Epithelial cell of esophagus (primary cell): ENCODE results near the gene PRXL2A.

ENCODE experiments used
- DNase-seq: peaks from one replicate; pipeline ENCODE4 v3.0.0; 2010; ENCODE audit warnings: low read depth
- H3K4me3 ChIP-seq: 2 replicates; pipeline ENCODE4 v1.5.1; 2011; ENCODE audit warnings: mild to moderate bottlenecking, low read length, control low read depth
- TF ChIP-seq, protein P1 (sequence below): IDR thresholded peaks from 2 replicates; pipeline ENCODE4 v1.5.1; 2011; ENCODE audit warnings: low read depth, mild to moderate bottlenecking, low read length, control low read depth, inconsistent platforms; ENCODE audit not compliant: insufficient read depth; ENCODE audit errors: missing control alignments

Gene PRXL2A

DNA sequence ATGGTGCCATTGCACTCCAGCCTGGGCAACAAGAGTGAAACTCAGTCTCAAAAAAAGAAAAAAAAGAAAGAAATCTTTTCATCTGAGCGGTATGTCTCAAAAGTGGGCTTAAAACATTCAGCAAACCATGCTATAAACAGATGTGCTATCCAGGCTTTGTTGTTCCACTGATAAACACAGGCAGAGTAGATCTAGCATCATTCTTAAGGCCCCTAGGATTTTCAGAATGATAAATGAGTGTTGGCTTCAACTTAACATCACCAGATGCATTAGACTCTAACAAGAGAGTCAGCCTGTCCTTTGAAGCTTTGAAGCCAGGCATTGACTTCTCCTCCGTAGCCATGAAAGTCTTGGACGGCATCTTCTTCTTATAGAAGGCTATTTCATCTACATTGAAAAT, 28.6 kb upstream of the PRXL2A start:
- no peak for DNase-seq
- H3K4me3 ChIP-seq, result no peak overlapping the region
- TF ChIP-seq, protein P1, sequence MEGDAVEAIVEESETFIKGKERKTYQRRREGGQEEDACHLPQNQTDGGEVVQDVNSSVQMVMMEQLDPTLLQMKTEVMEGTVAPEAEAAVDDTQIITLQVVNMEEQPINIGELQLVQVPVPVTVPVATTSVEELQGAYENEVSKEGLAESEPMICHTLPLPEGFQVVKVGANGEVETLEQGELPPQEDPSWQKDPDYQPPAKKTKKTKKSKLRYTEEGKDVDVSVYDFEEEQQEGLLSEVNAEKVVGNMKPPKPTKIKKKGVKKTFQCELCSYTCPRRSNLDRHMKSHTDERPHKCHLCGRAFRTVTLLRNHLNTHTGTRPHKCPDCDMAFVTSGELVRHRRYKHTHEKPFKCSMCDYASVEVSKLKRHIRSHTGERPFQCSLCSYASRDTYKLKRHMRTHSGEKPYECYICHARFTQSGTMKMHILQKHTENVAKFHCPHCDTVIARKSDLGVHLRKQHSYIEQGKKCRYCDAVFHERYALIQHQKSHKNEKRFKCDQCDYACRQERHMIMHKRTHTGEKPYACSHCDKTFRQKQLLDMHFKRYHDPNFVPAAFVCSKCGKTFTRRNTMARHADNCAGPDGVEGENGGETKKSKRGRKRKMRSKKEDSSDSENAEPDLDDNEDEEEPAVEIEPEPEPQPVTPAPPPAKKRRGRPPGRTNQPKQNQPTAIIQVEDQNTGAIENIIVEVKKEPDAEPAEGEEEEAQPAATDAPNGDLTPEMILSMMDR, result no peak

DNA sequence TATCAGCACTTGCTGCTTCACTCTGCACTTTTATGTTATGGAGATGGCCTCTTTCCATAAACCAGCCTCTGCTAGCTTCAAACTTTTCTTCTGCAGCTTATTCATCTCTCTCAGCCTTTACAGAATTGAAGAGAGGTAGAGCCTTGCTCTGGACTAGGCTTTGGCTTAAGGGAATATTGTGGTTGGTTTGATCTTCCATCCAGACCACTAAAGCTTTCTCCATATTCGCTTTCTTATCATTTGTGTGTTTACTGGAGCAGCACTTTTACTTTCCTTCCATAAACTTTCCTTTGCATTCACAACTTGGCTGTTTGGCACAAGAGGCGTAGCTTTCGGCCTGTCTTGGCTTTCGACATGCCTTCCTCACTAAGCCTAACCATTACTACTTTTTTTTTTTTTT, 28.2 kb upstream of the PRXL2A start:
- H3K4me3 ChIP-seq, result no peak overlapping the region
- no peak for DNase-seq
- TF ChIP-seq, protein P1, result no peak

DNA sequence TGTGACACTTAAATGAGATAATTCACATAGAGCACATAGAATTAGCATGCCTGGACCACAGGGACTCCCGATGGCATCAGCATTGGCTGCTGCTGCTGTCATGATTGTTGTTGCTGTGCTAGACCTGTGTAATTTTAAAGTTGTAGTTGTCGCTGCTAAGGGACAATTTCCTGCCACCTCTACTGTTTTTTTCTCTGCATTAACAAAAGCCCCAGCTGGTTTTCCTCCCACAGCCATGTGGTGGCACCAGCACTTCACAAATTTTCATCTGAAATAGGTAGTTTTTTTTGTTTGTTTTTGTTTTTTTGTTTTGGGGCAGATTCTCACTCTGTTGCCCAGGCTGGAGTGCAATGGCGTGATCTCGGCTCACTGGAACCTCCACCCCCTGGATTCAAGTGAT, 25.4 kb upstream of the PRXL2A start:
- TF ChIP-seq, protein P1, result peak; percentile 77

DNA sequence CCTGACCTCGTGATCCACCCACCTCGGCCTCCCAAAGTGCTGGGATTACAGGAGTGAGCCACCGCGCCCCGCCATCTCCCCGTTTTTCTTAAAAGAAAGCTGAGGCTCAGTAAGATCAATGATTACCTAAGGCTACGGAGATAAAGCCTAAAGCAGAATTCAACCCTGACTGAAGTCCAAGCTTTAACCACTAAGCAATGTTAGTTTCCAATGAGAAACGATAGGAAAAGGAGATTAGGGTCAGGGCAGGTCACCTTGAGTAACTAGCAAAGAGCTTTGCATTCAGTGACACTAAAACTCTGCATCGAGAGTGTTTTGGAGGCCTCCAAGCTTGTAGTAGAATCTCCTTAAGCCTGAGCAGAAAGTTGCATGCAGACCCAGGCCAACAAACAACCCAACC, 17.6 kb upstream of the PRXL2A start:
- TF ChIP-seq, protein P1, result no peak
- DNase-seq, result no peak
- no peak overlapping the region for H3K4me3 ChIP-seq

More for the DNA sequence above, 25.4 kb upstream of the PRXL2A start:
- DNase-seq, result peak; percentile 54
- no peak overlapping the region for H3K4me3 ChIP-seq

DNA sequence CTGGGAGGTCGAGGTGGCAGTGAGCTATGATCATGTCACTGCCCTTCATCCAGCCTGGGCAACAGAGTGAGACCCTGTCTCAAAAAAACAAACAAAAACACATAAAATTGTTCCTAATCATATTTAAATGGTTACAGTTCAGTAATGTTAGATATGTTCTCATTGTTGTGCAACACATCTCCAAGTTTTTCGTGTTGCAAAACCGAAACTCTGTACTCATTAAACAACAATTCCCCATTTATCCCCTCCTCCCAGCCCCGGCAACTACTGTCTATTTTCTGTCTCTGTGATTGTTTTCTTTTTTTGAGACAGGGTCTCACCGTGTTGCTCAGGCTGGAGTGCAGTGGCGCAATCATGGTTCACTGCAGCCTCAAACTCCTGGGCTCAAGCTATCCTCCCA, 16.1 kb upstream of the PRXL2A start:
- TF ChIP-seq, protein P1, result no peak
- no peak overlapping the region for H3K4me3 ChIP-seq
- peak; percentile 71 for DNase-seq

DNA sequence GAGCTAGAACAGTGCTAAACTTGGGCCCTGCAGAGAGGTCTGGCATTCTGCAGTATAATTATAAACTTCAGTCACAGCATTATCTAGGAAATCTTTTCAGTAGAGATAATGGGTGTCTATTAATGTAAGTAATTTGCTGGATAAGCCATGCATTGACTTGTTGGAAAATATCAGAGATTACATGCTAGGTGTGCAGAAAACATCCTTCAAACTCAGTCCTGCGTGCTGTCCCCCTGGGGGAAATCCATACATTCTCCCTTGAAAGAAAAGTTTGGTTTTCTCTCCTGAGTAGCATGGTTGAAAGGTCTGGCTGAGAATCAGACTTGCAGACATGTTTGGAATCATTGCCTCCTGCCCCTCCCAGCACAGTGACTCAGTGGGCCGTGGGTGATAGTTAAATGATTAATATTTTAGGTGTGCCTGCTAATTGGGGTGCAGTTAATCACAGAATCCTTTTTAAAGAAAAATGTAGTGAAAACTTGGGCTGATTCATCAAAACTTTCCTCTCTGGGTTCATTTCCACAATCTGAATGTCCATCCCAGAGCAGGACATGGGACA, 13.9 kb upstream of the PRXL2A start:
- DNase-seq, result peak; percentile 64
- no peak overlapping the region for H3K4me3 ChIP-seq
- TF ChIP-seq, protein P1, result no peak

DNA sequence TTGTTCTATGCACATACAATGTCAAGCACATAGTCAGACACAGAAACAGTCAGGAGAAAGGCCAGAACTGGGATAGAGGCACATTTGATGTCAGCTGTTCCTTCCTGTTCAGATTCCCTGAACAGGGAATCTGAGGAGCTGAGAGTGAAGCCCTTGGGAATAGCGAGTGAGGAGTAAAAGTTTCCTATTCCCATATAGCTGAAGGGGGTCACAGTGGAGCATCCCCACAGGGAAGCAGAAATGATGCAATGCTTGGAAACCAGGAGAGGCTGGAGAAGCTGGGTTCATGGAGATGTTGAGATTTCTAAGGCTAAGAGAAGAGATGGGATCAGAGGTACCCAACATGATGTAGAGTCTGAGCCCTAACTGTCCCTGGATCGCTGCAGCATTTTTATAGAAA, 11.3 kb upstream of the PRXL2A start:
- no peak overlapping the region for H3K4me3 ChIP-seq
- TF ChIP-seq, protein P1, result no peak
- no peak for DNase-seq
